ENCODE data around the gene SLC19A3.
"Not testable (repeated sequence)": the region's sequence is repeated elsewhere in the genome, so short reads cannot be mapped to it uniquely, and the experiment has no call there.

Gene SLC19A3

DNA sequence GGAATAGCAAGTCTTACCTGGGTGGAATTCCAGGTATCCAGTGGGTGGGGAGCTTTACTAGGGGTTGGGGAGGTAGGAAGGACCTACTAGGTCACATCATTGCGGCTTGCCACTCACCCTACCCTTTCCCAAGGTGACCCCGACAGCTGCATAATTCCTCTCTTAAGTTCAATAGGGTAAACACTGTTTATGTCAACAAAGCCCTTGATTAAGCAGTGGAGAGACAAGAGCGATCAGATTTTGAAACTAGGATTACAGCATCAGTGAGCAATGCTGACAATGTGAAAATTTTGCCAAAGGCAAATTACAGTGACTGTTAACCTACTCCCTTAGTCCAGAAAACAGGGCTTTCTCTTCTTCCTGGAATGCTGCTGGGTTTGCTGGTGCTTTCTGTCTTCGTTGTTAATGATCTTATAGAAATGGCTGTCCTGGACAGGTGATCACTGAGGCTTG, 14.5 kb downstream of the SLC19A3 start:
- no peak for DNase-seq (ENCODE audit: low read depth)

- no peak for DNase-seq (ENCODE audit: low read depth)
Measured at GRCh38 chr2:227701556-227701955, 16.3 kb downstream of the SLC19A3 start.

DNA sequence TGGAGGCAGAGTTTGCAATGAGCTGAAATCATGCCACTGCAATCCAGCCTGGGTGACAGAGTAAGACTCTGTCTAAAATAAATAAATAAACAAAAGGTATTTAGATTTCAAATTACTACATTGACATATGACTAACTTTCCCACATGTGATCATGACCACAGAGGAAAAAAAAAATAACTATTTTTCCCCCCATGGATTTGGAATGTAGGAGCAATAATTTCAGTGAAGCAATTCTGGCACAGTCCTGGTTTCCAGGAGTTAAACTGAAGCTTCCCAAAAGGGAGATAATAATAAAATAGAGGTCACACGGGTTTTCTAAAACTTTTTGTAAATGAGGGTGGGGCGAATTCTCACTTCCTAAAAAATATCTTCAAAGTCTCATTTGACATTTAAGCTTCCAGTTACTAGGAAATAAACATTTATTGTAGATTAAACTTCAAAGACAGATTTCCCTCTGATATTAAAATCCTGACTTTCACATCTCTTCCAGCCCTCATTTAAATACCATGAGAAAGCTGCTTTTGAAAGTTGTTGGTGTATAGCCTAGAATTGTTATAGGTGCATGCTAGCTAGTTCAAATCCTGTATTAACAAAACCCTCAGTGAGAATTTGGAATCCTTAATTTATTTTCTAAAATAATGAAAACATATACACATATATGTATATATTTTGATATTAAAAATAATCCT, 20.7 kb downstream of the SLC19A3 start:
- no peak for DNase-seq (ENCODE audit: low read depth)

- no peak for DNase-seq (ENCODE audit: low read depth)
Measured at GRCh38 chr2:227687189-227687588, 30.6 kb downstream of the SLC19A3 start.

GRCh38 chr2:227684258-227684657, 33.6 kb downstream of the SLC19A3 start:
- DNase-seq (ENCODE audit: low read depth), result no peak

DNA sequence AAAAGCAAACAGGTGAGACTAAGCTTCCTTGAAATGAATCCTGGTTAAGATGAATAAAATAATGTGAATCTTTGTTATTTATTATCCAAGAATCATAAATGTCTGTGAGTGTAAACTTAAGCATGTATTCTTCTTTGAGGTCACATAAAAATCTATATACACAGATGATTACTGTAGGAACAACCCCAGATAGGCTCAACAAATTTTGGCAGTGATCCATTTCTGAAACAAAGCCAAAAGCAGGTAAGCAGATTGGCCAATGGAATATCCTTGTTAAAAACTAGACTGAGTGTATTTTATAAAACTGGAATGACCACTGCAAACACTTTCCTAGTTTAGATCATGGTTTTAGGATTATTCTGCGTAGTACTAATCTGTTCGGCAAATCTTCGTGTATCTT, 39.9 kb downstream of the SLC19A3 start:
- DNase-seq (ENCODE audit: low read depth), result no peak

DNA sequence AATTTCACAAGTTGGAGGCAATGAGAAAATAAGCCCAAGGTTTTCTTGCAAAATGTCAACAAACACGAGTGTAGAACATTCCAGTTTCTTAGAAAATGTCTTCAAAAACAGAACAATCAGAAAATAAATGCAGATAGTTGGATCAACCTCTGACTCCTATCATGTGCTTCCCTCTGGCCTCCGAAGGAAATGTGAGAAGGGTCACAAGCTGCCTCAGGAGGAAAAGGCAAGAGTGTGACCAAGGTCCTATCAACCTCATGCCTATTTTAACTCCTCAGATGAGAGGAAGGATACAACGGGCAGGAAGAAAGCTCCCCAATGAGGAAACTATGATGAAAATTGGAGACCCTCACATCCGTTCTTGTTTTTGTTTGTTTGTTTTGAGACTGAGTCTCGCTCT, 43.3 kb downstream of the SLC19A3 start:
- DNase-seq (ENCODE audit: low read depth), result no peak

DNA sequence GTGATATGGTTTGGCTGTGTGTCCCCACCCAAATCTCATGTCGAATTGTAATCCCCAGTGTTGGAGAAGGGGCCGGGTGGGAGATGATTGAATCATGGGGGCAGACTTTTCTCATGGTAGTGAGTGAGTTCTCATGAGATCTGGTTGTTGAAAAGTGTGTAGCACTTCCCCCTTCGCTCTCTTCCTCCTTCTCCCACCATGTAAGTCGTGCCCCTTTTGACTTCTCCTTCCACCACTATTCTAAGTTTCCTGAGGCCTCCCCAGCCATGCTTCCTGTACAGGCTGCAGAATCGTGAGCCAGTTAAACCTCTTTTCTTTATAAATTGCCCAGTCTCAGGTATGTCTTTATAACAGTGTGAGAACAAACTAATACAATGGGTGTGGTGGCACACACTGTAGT, 44.2 kb downstream of the SLC19A3 start:
- not testable (repeated sequence) for DNase-seq (ENCODE audit: low read depth)

GRCh38 chr2:227671170-227671905, 46.5 kb downstream of the SLC19A3 start:
- no peak for DNase-seq (ENCODE audit: low read depth)

DNA sequence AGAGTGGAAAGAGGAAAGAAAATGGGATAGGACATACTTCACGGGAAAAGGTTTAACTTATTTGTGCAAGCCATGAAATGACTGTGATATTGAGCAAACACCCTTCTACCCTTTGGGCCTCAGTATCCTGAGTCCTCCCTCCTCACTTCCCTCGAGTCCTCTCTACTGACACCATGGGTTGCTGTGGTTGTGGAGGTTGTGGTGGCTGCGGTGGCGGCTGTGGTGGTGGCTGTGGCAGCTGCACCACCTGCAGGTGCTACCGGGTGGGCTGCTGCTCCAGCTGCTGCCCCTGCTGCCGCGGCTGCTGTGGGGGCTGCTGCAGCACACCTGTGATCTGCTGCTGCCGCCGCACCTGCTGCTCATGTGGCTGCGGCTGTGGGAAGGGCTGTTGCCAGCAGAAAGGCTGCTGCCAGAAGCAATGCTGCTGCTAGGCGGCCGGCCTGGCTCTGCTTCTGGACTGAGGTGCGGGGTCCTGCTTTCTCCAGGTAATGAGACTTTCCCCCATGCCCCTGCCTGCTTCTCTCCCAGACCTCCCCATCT, 51.1 kb downstream of the SLC19A3 start, which contains the start of gene SCYGR5:
Gene SCYGR5 (plus strand): TSS at position 174 of the 540 bp plus-strand sequence. CDS start 0 bp downstream, at position 174.
- not testable (repeated sequence) for DNase-seq (ENCODE audit: low read depth)

GRCh38 chr2:227665189-227665940, 52.5 kb downstream of the SLC19A3 start:
- no peak for DNase-seq (ENCODE audit: low read depth)

DNA sequence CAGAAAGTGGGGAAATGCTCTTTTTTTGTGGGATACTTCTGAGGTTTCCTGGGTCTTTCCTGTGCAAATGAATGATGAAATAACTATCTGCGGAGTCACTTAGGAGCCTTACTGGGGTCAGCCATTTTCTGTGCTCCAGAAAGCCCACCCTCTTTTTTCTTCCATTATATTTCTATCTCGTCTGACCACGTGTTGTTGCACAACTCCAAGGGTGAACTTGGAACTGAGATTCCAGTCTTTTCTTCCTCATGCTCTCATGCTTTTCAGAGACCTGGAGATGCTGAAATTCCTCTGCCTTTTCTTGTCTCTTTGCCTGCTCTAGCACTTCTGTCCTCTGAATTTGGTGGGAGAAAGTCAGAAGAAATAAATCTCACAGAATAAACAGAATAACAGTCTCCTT, 56.0 kb downstream of the SLC19A3 start:
- no peak for DNase-seq (ENCODE audit: low read depth)

DNA sequence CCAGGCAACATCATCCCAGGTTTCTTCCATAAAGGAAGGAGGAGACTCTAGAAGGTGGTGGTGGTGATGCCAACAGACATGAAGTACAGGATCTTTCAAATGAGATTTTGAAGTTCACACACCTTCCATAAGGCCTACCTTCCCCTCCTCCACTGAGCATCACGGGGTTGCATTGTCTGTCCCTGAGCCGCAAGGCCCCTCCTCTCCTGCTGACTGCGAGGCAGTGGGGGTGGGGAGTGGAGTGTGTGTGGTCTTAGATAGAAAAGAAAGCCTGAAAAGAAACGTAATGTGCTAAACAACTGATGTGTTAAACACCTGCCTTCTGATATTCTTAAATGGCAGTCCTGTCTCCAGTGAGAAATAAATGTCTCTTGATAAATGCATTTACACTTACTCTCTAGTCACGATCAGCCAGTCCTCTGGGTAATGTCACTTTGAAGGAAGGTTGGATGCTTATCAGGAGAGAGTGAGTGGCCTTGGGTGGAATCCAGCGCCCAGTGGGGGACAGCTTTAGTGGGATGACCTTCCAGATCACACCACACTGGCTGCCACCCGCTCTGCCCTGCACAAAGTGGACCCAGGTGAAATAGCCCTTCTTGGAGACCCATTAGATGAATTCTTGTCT, 56.7 kb downstream of the SLC19A3 start:
- no peak for DNase-seq (ENCODE audit: low read depth)

DNA sequence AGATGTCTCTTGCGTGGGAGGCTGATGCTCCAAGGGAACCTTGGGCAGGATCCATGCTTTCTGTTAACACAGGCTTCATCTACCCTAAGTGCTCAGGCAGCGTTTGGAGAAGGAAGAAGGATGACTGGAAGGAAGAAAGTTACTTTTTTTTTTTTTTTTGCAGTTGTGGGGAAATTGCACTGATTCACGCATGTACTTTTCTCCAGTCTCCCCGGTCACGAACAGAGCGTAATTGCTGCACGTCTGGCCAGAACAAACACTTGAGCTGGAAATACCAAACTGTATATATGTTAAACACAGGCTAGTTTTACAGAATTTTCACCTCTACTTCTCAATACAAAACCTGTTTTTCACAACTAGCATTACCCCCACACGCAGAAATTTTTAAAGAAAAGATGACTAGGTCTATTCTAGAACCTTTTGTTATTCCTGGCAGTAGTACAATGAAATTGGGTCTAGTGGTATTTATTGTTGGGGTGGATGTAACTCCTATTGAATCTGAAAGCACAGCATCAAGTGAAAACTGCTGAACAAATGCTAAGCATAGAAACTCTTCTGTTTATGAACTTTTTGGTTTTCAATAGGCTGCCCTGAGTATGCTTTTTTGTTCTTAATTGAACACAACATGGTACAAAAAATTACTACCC, 60.5 kb downstream of the SLC19A3 start:
- peak; percentile 66 for DNase-seq (ENCODE audit: low read depth)

DNA sequence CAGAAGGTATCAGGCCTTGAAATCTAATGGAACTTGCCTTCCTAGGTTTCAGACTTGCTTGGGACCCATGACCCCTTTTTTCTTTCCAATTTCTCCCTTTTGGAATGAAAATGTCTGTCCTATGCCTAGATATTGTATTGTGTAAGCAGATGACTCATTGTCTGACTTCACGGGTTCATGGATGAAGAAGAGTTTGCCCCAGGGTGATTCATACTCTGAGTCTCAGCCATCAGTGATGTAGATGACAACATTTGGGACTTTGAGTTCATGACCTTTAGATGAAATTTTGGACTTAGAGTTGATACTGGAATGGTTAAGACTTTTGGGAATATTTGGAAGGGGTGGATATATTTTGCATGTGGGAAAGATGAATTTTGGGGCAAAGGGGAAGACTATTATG, 62.4 kb downstream of the SLC19A3 start:
- peak; percentile 93 for DNase-seq (ENCODE audit: low read depth)

GRCh38 chr2:227654426-227654825, 63.4 kb downstream of the SLC19A3 start:
- no peak for DNase-seq (ENCODE audit: low read depth)

- DNase-seq (ENCODE audit: low read depth), result peak; percentile 60
Measured at GRCh38 chr2:227653419-227653818, 64.4 kb downstream of the SLC19A3 start.

DNA sequence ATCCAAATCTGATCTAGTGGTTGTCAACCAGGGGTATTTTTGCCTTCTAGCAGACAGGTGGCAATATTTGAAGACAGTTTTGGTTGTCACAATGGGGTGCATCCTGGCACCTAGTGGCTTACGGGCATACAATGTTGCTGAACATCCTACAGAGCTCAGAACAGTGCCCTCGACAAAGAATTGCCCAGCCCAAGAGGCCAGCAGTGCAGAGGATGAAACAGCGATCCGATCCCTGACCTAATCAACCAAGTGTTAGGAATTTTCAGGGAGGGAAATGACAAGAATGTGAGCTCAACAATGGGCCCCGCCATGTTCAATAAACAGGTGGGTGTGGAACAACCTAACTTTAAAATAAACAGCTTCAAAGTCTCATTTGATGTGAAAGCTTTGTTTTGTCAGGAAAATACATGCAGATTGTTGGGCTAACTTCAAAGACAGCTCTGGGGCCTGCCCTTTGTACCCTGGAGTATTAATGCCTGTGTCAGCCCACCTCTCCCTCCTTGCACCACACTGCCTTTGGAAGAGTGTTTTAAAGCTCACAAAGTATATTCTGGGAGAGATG, 73.8 kb downstream of the SLC19A3 start:
- DNase-seq (ENCODE audit: low read depth), result no peak

GRCh38 chr2:227642656-227643055, 75.2 kb downstream of the SLC19A3 start:
- DNase-seq (ENCODE audit: low read depth), result no peak

DNA sequence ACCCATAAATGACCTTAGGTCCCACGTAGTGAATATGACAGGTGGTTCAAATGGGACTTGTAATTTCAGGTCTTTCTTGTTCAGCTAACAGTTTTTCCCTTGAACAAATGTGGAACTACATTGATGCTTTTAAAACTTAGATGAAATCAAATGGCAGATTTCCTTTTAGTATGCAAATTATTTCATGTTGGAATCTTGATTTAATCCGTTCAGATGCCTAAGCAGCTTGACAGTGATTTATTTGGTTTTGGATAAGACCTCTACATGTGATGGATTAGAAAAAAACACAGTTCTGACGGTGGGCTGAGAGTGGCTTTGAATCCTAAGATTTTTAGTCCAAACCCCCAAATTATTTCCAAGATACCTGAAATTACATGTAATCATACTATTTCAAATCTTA, 83.6 kb downstream of the SLC19A3 start:
- no peak for DNase-seq (ENCODE audit: low read depth)

All from stromal cell of bone marrow (primary cell).